Stimulated activated naive CD8-positive, alpha-beta T cell treated with anti-CD3 and anti-CD28 coated beads, Interleukin-15, amount 100 ng/mL, for 72 hours (primary cell): ENCODE results near the gene CPLX3.
"Not testable (repeated sequence)": the region's sequence is repeated elsewhere in the genome, so short reads cannot be mapped to it uniquely, and the experiment has no call there.

Source experiments
- ATAC-seq: fragments of 150-1000 bp; cut with Tn5 transposase; 2 replicates; pipeline ENCODE4 v1.10.0; 2021; ENCODE audit warnings: mild to moderate bottlenecking, moderate library complexity
- DNase-seq, 2 donors: peaks; one replicate each; pipeline ENCODE4 v3.0.0; 2021 to 2022
- H3K27ac Mint-ChIP-seq, 2 donors: one replicate each; pipeline ENCODE4 v1.8.0; 2022; ENCODE audit warnings: mild to moderate bottlenecking in 2 of 2, mixed read lengths in 2 of 2, moderate library complexity in 2 of 2
- H3K27me3 Mint-ChIP-seq: one replicate; pipeline ENCODE4 v1.8.0; 2022; ENCODE audit warnings: mixed read lengths
- H3K4me1 Mint-ChIP-seq: one replicate; pipeline ENCODE4 v1.8.0; 2022; ENCODE audit warnings: mild to moderate bottlenecking, mixed read lengths
- H3K4me3 Mint-ChIP-seq, 2 donors: one replicate each; pipeline ENCODE4 v1.8.0; 2022; ENCODE audit warnings: mild to moderate bottlenecking in 2 of 2, mixed read lengths in 2 of 2, moderate library complexity in 1 of 2
- H3K9me3 Mint-ChIP-seq, 2 donors: one replicate each; pipeline ENCODE4 v1.8.0; 2022; ENCODE audit warnings: mixed read lengths in 2 of 2

CPLX3 gene

GRCh38 chr15:74785194-74786032 lies 41.0 kb upstream of the CPLX3 start:
- Mint-ChIP-seq H3K27me3 (no peaks in the 10 kb centered on the region), H3K9me3 (no peaks in the 10 kb centered on the region), H3K27ac (peak overlapping the region; percentile 87 to 95), H3K4me3 (peak overlapping the region; percentile 82 to 98), H3K4me1 (peaks cover 80% of the 10 kb centered on the region)
- DNase-seq (peak in 1 of 2 donors; percentile 67), ATAC-seq (no peak)

DNA sequence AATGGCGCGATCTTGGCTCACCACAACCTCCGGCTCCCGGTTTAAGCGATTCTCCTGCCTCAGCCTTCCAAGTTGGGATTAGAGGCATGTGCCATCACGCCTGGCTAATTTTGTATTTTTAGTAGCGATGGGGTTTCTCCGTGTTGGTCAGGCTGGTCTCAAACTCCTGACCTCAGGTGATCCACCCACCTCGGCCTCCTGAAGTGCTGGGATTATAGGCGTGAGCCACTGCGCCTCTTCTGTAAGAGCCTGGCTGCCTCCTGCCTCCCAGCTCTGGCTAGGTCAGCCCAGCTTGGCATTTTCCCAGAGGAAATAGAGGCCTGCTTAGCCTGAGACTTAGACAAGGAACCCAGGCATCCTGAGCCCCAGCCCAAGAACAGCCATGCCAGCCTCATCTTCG lies 40.3 kb upstream of the CPLX3 start:
- ATAC-seq, H3K27me3 Mint-ChIP-seq, DNase-seq, H3K9me3 Mint-ChIP-seq: not testable (repeated sequence)
- H3K27ac Mint-ChIP-seq, result peak overlapping the region; percentile 48 to 90
- H3K4me1 Mint-ChIP-seq, result peaks cover 80% of the 10 kb centered on the region
- H3K4me3 Mint-ChIP-seq, result peak overlapping the region; percentile 82 to 98

GRCh38 chr15:74786551-74787165 lies 39.8 kb upstream of the CPLX3 start:
- peak overlapping the region; percentile 82 to 98 for H3K4me3 Mint-ChIP-seq
- peaks cover 80% of the 10 kb centered on the region for H3K4me1 Mint-ChIP-seq
- ATAC-seq (no peak), DNase-seq (peak in 1 of 2 donors; percentile 33)
- no peaks in the 10 kb centered on the region for H3K9me3 Mint-ChIP-seq
- peak overlapping the region; percentile 90 to 92 for H3K27ac Mint-ChIP-seq
- no peaks in the 10 kb centered on the region for H3K27me3 Mint-ChIP-seq

GRCh38 chr15:74787251-74788041 lies 39.0 kb upstream of the CPLX3 start:
- no peaks in the 10 kb centered on the region for H3K9me3 Mint-ChIP-seq
- no peaks in the 10 kb centered on the region for H3K27me3 Mint-ChIP-seq

DNA sequence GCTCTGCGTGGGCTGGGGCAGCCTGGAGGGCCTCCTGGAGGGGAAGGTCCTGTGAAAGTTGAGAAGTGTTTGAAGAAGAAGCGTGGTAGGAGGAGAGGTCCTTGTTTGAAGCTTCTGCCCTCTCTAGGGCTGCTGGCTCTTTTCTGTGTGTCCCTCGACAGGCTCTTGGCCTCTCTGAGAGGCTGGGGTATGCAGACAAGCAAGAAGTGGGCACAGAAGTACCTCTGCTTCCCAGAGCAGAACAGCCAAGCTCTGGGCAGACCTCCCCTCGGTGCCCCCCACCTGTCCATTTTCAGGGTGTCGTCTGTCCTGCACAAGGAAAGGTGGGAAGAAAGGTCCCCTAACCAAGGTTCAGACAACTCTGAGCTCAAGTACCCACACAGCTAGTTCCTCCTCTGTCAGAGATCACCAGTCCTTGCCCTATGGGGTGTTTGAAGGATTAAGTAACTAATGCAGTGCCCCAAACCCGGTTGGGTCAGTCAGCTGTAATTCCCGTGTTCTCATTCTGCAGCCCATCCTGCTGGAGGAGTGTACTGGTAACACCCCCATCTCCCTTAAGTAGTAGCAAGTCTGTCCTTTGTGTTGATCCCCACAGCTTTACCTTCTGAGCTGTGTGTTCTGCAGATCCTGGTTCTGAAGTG lies 38.3 kb upstream of the CPLX3 start:
- Mint-ChIP-seq H3K9me3 (no peaks in the 10 kb centered on the region), H3K4me3 (peak overlapping the region; percentile 82 to 98), H3K27ac (peak overlapping the region; percentile 90 to 92), H3K4me1 (peaks cover 95% of the 10 kb centered on the region), H3K27me3 (no peaks in the 10 kb centered on the region)
- ATAC-seq (peak; percentile 1), DNase-seq (no peak)

More at GRCh38 chr15:74787251-74788041, 39.0 kb upstream of the CPLX3 start:
- ATAC-seq, result peak; percentile 85
- peak; percentile 93 to 96 for DNase-seq
- H3K27ac Mint-ChIP-seq, result peak overlapping the region; percentile 90 to 92
- peak overlapping the region; percentile 82 to 98 for H3K4me3 Mint-ChIP-seq
- H3K4me1 Mint-ChIP-seq, result peaks cover 88% of the 10 kb centered on the region

DNA sequence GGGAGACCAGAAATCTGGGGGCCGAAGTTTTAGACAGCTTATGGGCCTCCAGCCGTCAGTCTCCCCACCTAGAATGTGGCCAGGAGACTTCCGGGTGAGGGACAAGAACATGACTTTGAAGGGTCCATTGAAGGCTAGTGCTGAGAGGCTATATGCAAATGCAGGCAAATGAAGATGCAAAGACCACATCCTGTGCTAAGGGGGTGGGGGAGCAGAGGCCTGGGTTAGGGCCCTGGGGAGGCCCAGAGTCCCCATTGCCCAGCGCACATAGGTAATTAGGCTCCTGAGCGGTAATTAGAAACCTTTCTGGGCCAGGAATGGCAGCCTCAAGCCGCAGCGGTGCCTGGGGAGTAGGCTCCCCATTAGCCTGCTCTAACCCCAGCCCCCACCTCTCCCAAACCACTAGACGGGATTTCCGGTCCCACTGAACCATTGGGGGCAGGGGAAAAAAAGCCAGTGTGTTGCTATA lies 37.7 kb upstream of the CPLX3 start:
- DNase-seq, result peak; percentile 64 to 78
- Mint-ChIP-seq H3K27ac (peak overlapping the region; percentile 90 to 94), H3K4me1 (peaks cover 96% of the 10 kb centered on the region), H3K27me3 (no peaks in the 10 kb centered on the region), H3K9me3 (no peaks in the 10 kb centered on the region), H3K4me3 (peak overlapping the region; percentile 82 to 98)
- ATAC-seq, result peak; percentile 60

DNA sequence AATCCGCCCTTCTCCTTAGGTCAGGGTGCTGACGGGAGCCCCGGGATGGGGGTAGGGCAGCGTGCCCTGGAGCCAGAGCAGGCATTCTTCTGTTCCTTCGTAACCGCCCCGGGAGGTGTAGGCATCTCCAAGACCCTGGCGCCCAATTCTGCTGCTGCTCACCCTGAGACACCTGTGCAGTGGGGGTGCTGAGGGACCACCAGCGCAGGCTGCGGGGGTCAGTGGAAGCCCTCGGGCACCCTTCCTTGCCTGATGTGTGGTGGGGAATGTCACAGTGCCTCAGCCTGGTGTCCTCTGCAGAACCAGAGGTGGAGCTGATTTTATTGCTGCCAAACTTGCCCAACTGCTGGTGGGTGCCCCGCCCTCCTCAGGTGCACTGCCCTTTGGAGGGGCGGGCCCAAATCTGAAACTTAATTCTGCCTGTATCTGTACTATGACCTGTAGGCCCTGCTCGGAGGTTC lies 37.2 kb upstream of the CPLX3 start:
- ATAC-seq (no peak), DNase-seq (peak in 1 of 2 donors; percentile 39)
- Mint-ChIP-seq H3K4me1 (peaks cover 97% of the 10 kb centered on the region), H3K27ac (peak overlapping the region; percentile 89 to 94), H3K4me3 (peak overlapping the region; percentile 82 to 98), H3K9me3 (no peaks in the 10 kb centered on the region), H3K27me3 (no peaks in the 10 kb centered on the region)

GRCh38 chr15:74789741-74790079 lies 36.7 kb upstream of the CPLX3 start:
- H3K4me3 Mint-ChIP-seq, result peak overlapping the region; percentile 82 to 98
- peaks cover 97% of the 10 kb centered on the region for H3K4me1 Mint-ChIP-seq
- H3K27ac Mint-ChIP-seq, result peak overlapping the region; percentile 89 to 94
- no peak for ATAC-seq
- no peaks in the 10 kb centered on the region for H3K9me3 Mint-ChIP-seq
- H3K27me3 Mint-ChIP-seq, result no peaks in the 10 kb centered on the region
- no peak for DNase-seq

- DNase-seq, result peak in 1 of 2 donors; percentile 54
- peak overlapping the region; percentile 82 to 98 for H3K4me3 Mint-ChIP-seq
- peaks cover 97% of the 10 kb centered on the region for H3K4me1 Mint-ChIP-seq
- H3K27me3 Mint-ChIP-seq, result no peaks in the 10 kb centered on the region
- H3K27ac Mint-ChIP-seq, result peak overlapping the region; percentile 22 to 94
- no peak for ATAC-seq
- H3K9me3 Mint-ChIP-seq, result no peaks in the 10 kb centered on the region
Observed at GRCh38 chr15:74790080-74790916, 36.1 kb upstream of the CPLX3 start.

- DNase-seq, result no peak
- peaks cover 98% of the 10 kb centered on the region for H3K4me1 Mint-ChIP-seq
- no peak for ATAC-seq
- H3K27me3 Mint-ChIP-seq, result no peaks in the 10 kb centered on the region
- H3K27ac Mint-ChIP-seq, result peak overlapping the region in 1 of 2 donors; percentile 88
- no peaks in the 10 kb centered on the region for H3K9me3 Mint-ChIP-seq
- peak overlapping the region; percentile 82 to 98 for H3K4me3 Mint-ChIP-seq
Observed at GRCh38 chr15:74791007-74791406, 35.4 kb upstream of the CPLX3 start.

DNA sequence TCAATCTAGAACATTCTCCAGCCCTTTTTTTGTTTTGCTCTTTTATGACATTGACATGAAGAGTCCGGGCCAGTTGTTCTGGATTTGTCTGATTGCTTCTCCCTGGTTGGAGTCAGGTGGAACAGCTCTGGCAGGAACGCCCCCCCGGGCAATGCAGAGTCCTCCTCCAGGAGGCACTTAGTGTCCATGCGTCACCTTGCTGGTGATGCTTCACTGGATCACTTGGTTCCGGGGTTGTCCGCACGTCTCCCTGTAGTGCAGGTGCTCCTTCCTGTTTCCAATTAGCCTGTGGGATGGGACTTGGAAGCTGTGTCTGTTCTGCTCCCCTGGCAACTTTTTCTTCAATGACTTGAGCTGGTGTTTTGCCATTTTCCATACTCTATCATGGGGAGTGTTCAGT lies 34.8 kb upstream of the CPLX3 start:
- Mint-ChIP-seq H3K9me3 (no peaks in the 10 kb centered on the region), H3K27me3 (no peaks in the 10 kb centered on the region), H3K4me3 (peak overlapping the region; percentile 64 to 82), H3K27ac (peak overlapping the region; percentile 49 to 88), H3K4me1 (peaks cover 98% of the 10 kb centered on the region)
- DNase-seq (no peak), ATAC-seq (no peak)

DNA sequence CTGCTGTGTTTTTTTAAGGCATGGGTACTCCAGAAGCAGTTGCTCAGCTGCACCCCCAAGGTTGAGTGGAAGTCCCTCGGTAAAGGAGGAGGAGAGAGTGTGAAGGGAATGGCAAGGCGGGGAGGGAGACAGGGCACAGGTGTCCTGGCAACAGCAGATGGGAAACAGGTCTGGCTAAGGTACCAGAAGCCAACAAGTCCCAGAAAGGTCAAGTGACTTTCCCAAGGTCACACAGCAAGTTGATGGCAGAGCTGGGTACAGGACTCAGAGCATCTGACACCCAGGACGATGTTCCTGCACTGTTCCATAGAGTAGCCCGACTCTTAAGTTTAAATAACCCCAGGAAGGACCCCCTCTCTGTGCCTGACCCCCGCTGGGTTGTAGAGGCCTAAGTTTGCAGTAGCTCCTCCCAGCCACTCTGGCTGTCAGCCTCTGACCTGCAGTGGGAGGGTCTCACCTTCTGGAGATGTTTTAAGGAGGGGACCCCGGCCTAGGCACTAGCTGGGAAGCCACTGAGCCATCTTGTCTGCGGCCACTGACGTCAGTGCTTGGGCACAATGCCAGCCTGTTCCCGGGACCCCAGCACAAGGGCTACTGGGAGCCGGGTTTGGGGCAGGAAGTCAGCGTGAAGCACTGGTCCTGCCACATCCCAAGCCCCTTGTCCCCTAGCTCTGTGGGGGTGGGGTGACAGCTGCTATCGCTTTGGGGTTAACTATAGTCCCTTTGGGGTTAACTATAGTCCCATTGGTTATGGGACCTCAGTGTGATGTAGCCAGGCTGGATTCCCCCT lies 34.0 kb upstream of the CPLX3 start:
- ATAC-seq (no peak), DNase-seq (no peak)
- H3K27ac Mint-ChIP-seq, result peak overlapping the region; percentile 85 to 88
- peak overlapping the region; percentile 64 to 82 for H3K4me3 Mint-ChIP-seq
- H3K4me1 Mint-ChIP-seq, result peaks cover 96% of the 10 kb centered on the region
- no peaks in the 10 kb centered on the region for H3K9me3 Mint-ChIP-seq
- no peaks in the 10 kb centered on the region for H3K27me3 Mint-ChIP-seq

DNA sequence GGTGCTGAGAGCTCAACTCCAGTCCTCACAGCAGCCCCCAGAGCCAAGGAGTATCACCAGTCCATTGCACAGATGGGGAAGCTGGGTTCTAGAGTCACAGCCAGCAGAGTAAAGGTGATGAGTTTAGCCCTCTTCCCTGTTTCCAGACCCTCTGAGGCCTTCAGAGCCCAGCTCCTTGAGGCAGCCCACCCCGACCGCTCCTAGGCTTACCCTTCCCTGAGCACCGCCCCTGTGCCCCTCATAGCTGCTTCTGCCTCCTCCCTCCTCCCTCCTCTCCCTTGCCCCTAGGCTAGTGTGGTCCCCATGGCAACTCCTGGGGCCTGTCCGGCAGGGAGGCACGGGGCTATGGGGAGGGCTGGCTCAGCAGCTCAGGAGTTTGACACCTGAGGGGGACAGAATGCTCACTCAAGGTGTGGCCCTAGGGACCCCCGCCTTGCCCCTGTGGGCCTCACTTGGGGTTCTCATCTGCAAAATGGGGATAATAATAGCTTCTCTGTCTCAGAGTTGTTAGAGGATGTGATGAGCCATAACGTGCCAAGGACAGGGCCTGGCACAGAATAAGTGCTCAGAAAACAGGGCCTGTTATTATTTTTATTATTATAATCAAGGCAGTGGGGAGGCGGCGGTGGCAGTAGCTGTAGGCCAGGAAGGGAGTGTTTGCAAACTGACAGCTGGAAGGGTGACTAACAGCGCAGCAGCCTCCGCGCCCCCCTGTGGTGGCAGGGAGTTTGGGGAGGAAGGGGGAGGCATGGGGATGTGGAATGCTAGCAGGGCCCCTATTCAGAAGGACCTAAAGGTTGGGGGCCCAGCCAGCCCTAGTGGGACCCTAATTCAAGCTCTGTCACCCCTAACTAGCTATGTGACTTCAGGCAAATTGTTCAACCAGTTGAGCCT lies 33.0 kb upstream of the CPLX3 start:
- Mint-ChIP-seq H3K27me3 (no peaks in the 10 kb centered on the region), H3K27ac (peak overlapping the region; percentile 84 to 85), H3K4me1 (peaks cover 96% of the 10 kb centered on the region), H3K4me3 (peak overlapping the region; percentile 64 to 82), H3K9me3 (no peaks in the 10 kb centered on the region)
- ATAC-seq, result peak; percentile 25
- peak; percentile 51 to 66 for DNase-seq
